Activated T-cell treated with anti-CD3 and anti-CD28 coated beads for 1 hour (primary cell): ENCODE data around the gene FAM53A.
"Not testable (repeated sequence)": the region's sequence is repeated elsewhere in the genome, so short reads cannot be mapped to it uniquely, and the experiment has no call there.

Experiments
- DNase-seq: peaks from one replicate; pipeline ENCODE4 v3.0.0-alpha.2; 2020; ENCODE audit warnings: low read depth

FAM53A gene

GRCh38 chr4:1716065-1716945 lies 32.2 kb upstream of the FAM53A start:
- no peak for DNase-seq

GRCh38 chr4:1715002-1715758 lies 31.1 kb upstream of the FAM53A start:
- no peak for DNase-seq

- no peak for DNase-seq
These were observed 30.3 kb upstream of the FAM53A start for GRCh38 chr4:1714303-1715001.

GRCh38 chr4:1713003-1713851 lies 29.1 kb upstream of the FAM53A start:
- DNase-seq = no peak

GRCh38 chr4:1712216-1713002 lies 28.3 kb upstream of the FAM53A start, which contains the start of gene SLBP:
TSS of gene SLBP (minus strand) at chr4:1712319. CDS start at chr4:1712188, 131 bp downstream.
- peak; percentile 97 for DNase-seq

GRCh38 chr4:1711571-1712215 lies 27.6 kb upstream of the FAM53A start:
- DNase-seq = no peak

GRCh38 chr4:1711055-1711570 lies 27.0 kb upstream of the FAM53A start:
- no peak for DNase-seq

- no peak for DNase-seq
These were observed 24.5 kb upstream of the FAM53A start for GRCh38 chr4:1708581-1708980.

- no peak for DNase-seq
These were observed 22.2 kb upstream of the FAM53A start for GRCh38 chr4:1706358-1706757.

- no peak for DNase-seq
These were observed 21.6 kb upstream of the FAM53A start for GRCh38 chr4:1705732-1706131.

GRCh38 chr4:1703867-1704266 lies 19.8 kb upstream of the FAM53A start:
- no peak for DNase-seq

GRCh38 chr4:1701671-1702070 lies 17.6 kb upstream of the FAM53A start:
- DNase-seq = not testable (repeated sequence)

GRCh38 chr4:1695913-1696312 lies 11.8 kb upstream of the FAM53A start:
- DNase-seq = no peak

GRCh38 chr4:1693131-1693896 lies 9.2 kb upstream of the FAM53A start:
- peak; percentile 71 for DNase-seq

- DNase-seq = no peak
These were observed 7.7 kb upstream of the FAM53A start for GRCh38 chr4:1691737-1692373.

GRCh38 chr4:1690698-1691097 lies 6.6 kb upstream of the FAM53A start:
- DNase-seq = no peak

- DNase-seq = no peak
These were observed 2.4 kb upstream of the FAM53A start for GRCh38 chr4:1686440-1687036.
